Endothelial cell of umbilical vein (primary cell): ENCODE measurements around the gene SPOP. TPM values are rescaled to one million over a fixed set of nuclear protein-coding genes. Genes with fewer than 3 reads are reported as not detected.

Experiments
- BruUV-seq: library from RNA; stranded (reverse); fragments of 400-500 nt; replicated peaks from 2 replicates; lab custom pipeline; 2021; lab: Mats Ljungman, UMichigan
- CTCF ChIA-PET: fragments of 300-600, 350-600 bp; sonication (Branson Sonifier 250); formaldehyde crosslinking; loops from one replicate; lab custom pipeline; 2021; ENCODE audit warnings: antibody characterized with exemption, inconsistent platforms; lab: Charles Lee
- POLR2A ChIA-PET: fragments of 300-600, 350-600 bp; sonication (Branson Sonifier 250); formaldehyde crosslinking; loops from one replicate; lab custom pipeline; 2021; ENCODE audit warnings: antibody characterized with exemption, inconsistent platforms; lab: Charles Lee
- DNase-seq: peaks from one replicate; pipeline ENCODE4 v3.0.0-alpha.2; 2011; ENCODE audit warnings: low read depth, low spot score
- FAIRE-seq: peaks from 2 replicates; lab custom pipeline; 2011; peaks lifted over from hg19 to GRCh38; lab: Jason Lieb, UNC
- H2AFZ ChIP-seq: 2 replicates; pipeline ENCODE4 v1.6.0; 2012; ENCODE audit warnings: low read depth, low read length, control low read depth, inconsistent platforms
- H3K27ac ChIP-seq: 2 replicates; pipeline ENCODE4 v1.5.1; 2011; ENCODE audit warnings: low read depth, mild to moderate bottlenecking, control low read depth, low read length, moderate library complexity; ENCODE audit not compliant: insufficient read depth
- H3K27me3 ChIP-seq, 2 experiments: 2 replicates each; pipeline versions ENCODE4 v1.6.0 to v1.6.1; 2011; ENCODE audit warnings: low read length in 2 of 2, mixed read lengths in 1 of 2; ENCODE audit not compliant: control insufficient read depth in 2 of 2, insufficient read depth in 2 of 2
- H3K36me3 ChIP-seq, 2 experiments: 2 replicates in 1 of 2; 3 replicates in 1 of 2; pipeline ENCODE4 v1.5.1; 2011; ENCODE audit warnings: low read length in 2 of 2, mild to moderate bottlenecking in 1 of 2, moderate library complexity in 1 of 2; ENCODE audit not compliant: control insufficient read depth in 2 of 2, insufficient read depth in 2 of 2; ENCODE audit errors: extremely low read depth in 1 of 2
- H3K4me1 ChIP-seq: 3 replicates; pipeline ENCODE4 v1.5.1; 2011; ENCODE audit warnings: mild to moderate bottlenecking, low read length; ENCODE audit not compliant: control insufficient read depth, insufficient read depth; ENCODE audit errors: extremely low read depth
- H3K4me2 ChIP-seq: 2 replicates; pipeline ENCODE4 v1.6.1; 2011; ENCODE audit warnings: low read length, control low read depth, mixed read lengths; ENCODE audit not compliant: insufficient read depth
- H3K4me3 ChIP-seq, 3 experiments: fragments of 200-600 bp in 1 of 3; sonication (generic), shearing (Covaris generic) in 1 of 3; replicated peaks in 1 of 3; 2 replicates each; pipeline ENCODE4 v1.5.1; 2011 to 2016; ENCODE audit warnings: control low read depth in 3 of 3, low read length in 3 of 3, mild to moderate bottlenecking in 2 of 3, inconsistent platforms in 1 of 3, low read depth in 1 of 3, moderate library complexity in 1 of 3; ENCODE audit not compliant: insufficient read depth in 1 of 3
- H3K79me2 ChIP-seq: 2 replicates; pipeline ENCODE4 v1.6.0; 2012; ENCODE audit warnings: low read length, inconsistent platforms; ENCODE audit not compliant: control insufficient read depth, insufficient read depth
- H3K9ac ChIP-seq: replicated peaks from 2 replicates; pipeline ENCODE3; 2011; ENCODE audit warnings: low read length, control low read depth; ENCODE audit not compliant: insufficient read depth; ENCODE audit errors: extremely low read depth
- H3K9me1 ChIP-seq: replicated peaks from 3 replicates; pipeline ENCODE4 v1.6.0; 2011; ENCODE audit warnings: mild to moderate bottlenecking, low read length; ENCODE audit not compliant: control insufficient read depth, insufficient read depth; ENCODE audit errors: extremely low read depth
- H3K9me3 ChIP-seq: replicated peaks from 2 replicates; pipeline ENCODE4 v1.5.1; 2012; ENCODE audit warnings: low read length, inconsistent platforms; ENCODE audit not compliant: control insufficient read depth, insufficient read depth
- H4K20me1 ChIP-seq: replicated peaks from 2 replicates; pipeline ENCODE3; 2011; ENCODE audit warnings: mild to moderate bottlenecking, low read length; ENCODE audit not compliant: control insufficient read depth, insufficient read depth; ENCODE audit errors: extremely low read depth
- EZH2 ChIP-seq: IDR thresholded peaks from 2 replicates; pipeline ENCODE4 v1.6.1; 2012; ENCODE audit warnings: borderline replicate concordance, low read depth, mild to moderate bottlenecking, moderate library complexity, low read length, inconsistent platforms; ENCODE audit not compliant: severe bottlenecking
- FOS ChIP-seq: IDR thresholded peaks from 2 replicates; pipeline ENCODE4 v1.6.1; 2011; ENCODE audit warnings: mild to moderate bottlenecking, low read length, moderate library complexity, borderline replicate concordance; ENCODE audit not compliant: insufficient read depth
- GATA2 ChIP-seq: IDR thresholded peaks from 2 replicates; pipeline ENCODE4 v1.7.0; 2011; ENCODE audit warnings: low read depth, mild to moderate bottlenecking, moderate library complexity, mixed read lengths, low read length; ENCODE audit not compliant: insufficient read length, insufficient read depth
- JUN ChIP-seq: IDR thresholded peaks from 2 replicates; pipeline ENCODE4 v1.6.1; 2011; ENCODE audit warnings: borderline replicate concordance, low read depth; ENCODE audit not compliant: insufficient read length, insufficient read depth
- MYC ChIP-seq: IDR thresholded peaks from one replicate; pipeline ENCODE4 v1.6.1; 2011; ENCODE audit warnings: mild to moderate bottlenecking, low read depth, low read length
- POLR2A ChIP-seq: IDR thresholded peaks from 2 replicates; pipeline ENCODE4 v1.6.1; 2012; ENCODE audit warnings: low read depth, mild to moderate bottlenecking, control low read depth, low read length
- POLR2AphosphoS5 ChIP-seq: IDR thresholded peaks from 2 replicates; pipeline ENCODE4 v1.6.1; 2012; ENCODE audit warnings: low read depth, mild to moderate bottlenecking, control low read depth, low read length, moderate library complexity; ENCODE audit not compliant: insufficient read depth
- dilution Hi-C: fragments of 300-500 bp; cut with MboI; formaldehyde crosslinking; loops from one replicate; pipeline ENCODE4 v1.15.0; 2019; ENCODE audit warnings: low sequenced_read_pairs; ENCODE audit not compliant: extremely low pct_ligation_motif_present
- intact Hi-C: fragments of 100-400 bp; cut with micrococcal nuclease; formaldehyde crosslinking; loops from one replicate; pipeline ENCODE4 v1.10.0; 2022
- polyA plus RNA-seq, 4 experiments: library from polyadenylated mRNA; depleted of rRNA in 3 of 4; stranded (reverse) in 3 of 4; unstranded in 1 of 4; fragments of >200 nt; gene quantifications; 2 replicates each; pipeline versions ENCODE4 v1.2.1 to v1.2.3, GENCODE V29; 2011 to 2012; ENCODE audit warnings: missing spikeins in 1 of 4
- total RNA-seq: library from RNA; stranded (reverse); gene quantifications from 2 replicates; pipeline ENCODE4 v1.2.3, GENCODE V29; 2021
- TF ChIP-seq, protein P1 (sequence below): IDR thresholded peaks from 2 replicates; pipeline ENCODE4 v1.6.1; 2011; ENCODE audit not compliant: insufficient read depth, insufficient read length
- TF ChIP-seq, protein P2 (sequence below), 2 donors: IDR thresholded peaks; 1 replicate in 1 of 2; 2 replicates in 1 of 2; pipeline ENCODE4 v1.5.1; 2011; ENCODE audit warnings: low read length in 2 of 2, mild to moderate bottlenecking in 2 of 2, moderate library complexity in 2 of 2, control low read depth in 1 of 2, inconsistent platforms in 1 of 2, low read depth in 1 of 2; ENCODE audit not compliant: insufficient read depth in 1 of 2; ENCODE audit errors: extremely low read depth in 1 of 2

SPOP gene
- total and polyA plus RNA-seq, 2 donors (not counting 3 experiments of a cell fraction or from before 2014, with no cell fraction given) = 46.9 to 61.0 TPM

DNA sequence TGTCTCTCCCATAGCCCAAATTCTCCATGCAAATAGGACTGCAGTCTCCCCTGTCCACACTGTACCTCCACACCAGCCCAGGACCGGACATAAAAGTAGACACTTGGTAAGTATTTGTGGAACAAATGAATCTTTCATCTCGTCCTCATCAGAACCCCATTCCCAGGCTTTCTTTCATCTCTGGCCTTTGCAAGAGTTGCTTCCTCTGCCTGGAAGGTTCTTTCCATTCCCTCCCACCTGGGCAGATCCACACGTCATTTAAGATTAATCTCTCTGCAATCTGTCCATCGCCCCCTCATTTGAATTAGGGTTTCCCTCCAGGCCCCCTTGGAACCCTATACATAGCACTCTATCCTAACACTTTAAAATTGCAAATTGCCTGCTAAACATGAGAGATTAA is 106.1 kb downstream of the SPOP start:
- DNase-seq (no peak), FAIRE-seq (no peak)
- peaks cover 15% of the 10 kb centered on the region for H3K4me1 ChIP-seq
- ChIA-PET CTCF (interaction anchor here (0.7 to 14.0 kb wide), 8 partner anchors 10 to 280 kb away, joined by 3 to 786 read pairs (median 4); partner anchors contain the start of gene SLC35B1), POLR2A (no interaction called here)
- peaks cover 4 to 8% of the 10 kb centered on the region in 2 experiments for H3K27me3 ChIP-seq
- no peaks in the 10 kb centered on the region for H3K9me3 ChIP-seq
- no peaks in the 10 kb centered on the region for H4K20me1 ChIP-seq
- H3K79me2 ChIP-seq = no peaks in the 10 kb centered on the region
- dilution Hi-C loops = no loop called here
- no peaks in the 10 kb centered on the region for H3K36me3 ChIP-seq
- H3K27ac ChIP-seq = no peak overlapping the region
- BruUV-seq = no TSS peak
- H3K9me1 ChIP-seq = no peaks in the 10 kb centered on the region
- intact Hi-C loops = no loop called here
- no peak for TF ChIP-seq FOS
- no peak for TF ChIP-seq MYC
- TF ChIP-seq JUN = no peak
- no peak for TF ChIP-seq GATA2
- TF ChIP-seq, protein P1, sequence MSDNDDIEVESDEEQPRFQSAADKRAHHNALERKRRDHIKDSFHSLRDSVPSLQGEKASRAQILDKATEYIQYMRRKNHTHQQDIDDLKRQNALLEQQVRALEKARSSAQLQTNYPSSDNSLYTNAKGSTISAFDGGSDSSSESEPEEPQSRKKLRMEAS = no peak
- no peak for TF ChIP-seq EZH2
- TF ChIP-seq, protein P2, sequence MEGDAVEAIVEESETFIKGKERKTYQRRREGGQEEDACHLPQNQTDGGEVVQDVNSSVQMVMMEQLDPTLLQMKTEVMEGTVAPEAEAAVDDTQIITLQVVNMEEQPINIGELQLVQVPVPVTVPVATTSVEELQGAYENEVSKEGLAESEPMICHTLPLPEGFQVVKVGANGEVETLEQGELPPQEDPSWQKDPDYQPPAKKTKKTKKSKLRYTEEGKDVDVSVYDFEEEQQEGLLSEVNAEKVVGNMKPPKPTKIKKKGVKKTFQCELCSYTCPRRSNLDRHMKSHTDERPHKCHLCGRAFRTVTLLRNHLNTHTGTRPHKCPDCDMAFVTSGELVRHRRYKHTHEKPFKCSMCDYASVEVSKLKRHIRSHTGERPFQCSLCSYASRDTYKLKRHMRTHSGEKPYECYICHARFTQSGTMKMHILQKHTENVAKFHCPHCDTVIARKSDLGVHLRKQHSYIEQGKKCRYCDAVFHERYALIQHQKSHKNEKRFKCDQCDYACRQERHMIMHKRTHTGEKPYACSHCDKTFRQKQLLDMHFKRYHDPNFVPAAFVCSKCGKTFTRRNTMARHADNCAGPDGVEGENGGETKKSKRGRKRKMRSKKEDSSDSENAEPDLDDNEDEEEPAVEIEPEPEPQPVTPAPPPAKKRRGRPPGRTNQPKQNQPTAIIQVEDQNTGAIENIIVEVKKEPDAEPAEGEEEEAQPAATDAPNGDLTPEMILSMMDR (IDR thresholded peaks at IDR 0.05; ENCODE audit: extremely low read depth in 1 of 2, insufficient read depth in 1 of 2, low read depth in 1 of 2, low read length in 2 of 2) = no peak
- no peak for TF ChIP-seq POLR2A
- TF ChIP-seq POLR2AphosphoS5 = no peak
- no peak overlapping the region for H3K4me3 ChIP-seq
- no peak overlapping the region for H3K4me2 ChIP-seq
- H2AFZ ChIP-seq = no peak overlapping the region
- no peak overlapping the region for H3K9ac ChIP-seq
